MCF 10A (cell line): Measurements from ENCODE around the gene NPFF. TPM values are rescaled to one million over a fixed set of nuclear protein-coding genes. Genes with fewer than 3 reads are reported as not detected.

Experiments
- BruUV-seq: library from RNA; stranded (reverse); fragments of 400-500 nt; replicated peaks from 2 replicates; lab custom pipeline; 2021; lab: Mats Ljungman, UMichigan
- CTCF ChIA-PET: fragments of 300-600 bp; sonication (Branson Sonifier 250); formaldehyde crosslinking; extraction: SDS; loops from one replicate; lab custom pipeline; 2021; ENCODE audit warnings: antibody characterized with exemption, inconsistent platforms; lab: Yijun Ruan, JAX
- POLR2A ChIA-PET: fragments of 300-600, 350-650 bp; sonication (Branson Sonifier 250); formaldehyde crosslinking; extraction: SDS; loops from one replicate; lab custom pipeline; 2020; ENCODE audit warnings: antibody characterized with exemption, inconsistent platforms; lab: Yijun Ruan, JAX
- DNase-seq: peaks from one replicate; pipeline ENCODE4 v3.0.0-alpha.2; 2018; ENCODE audit not compliant: unreplicated experiment
- H3K27ac Mint-ChIP-seq: one replicate; pipeline ENCODE4 v1.8.0; 2022; ENCODE audit warnings: mild to moderate bottlenecking, low read depth, mixed read lengths; ENCODE audit not compliant: unreplicated experiment
- H3K27me3 Mint-ChIP-seq: one replicate; pipeline ENCODE4 v1.8.0; 2022; ENCODE audit warnings: mixed read lengths; ENCODE audit not compliant: insufficient read depth, unreplicated experiment
- H3K36me3 Mint-ChIP-seq: one replicate; pipeline ENCODE4 v1.8.0; 2022; ENCODE audit warnings: mild to moderate bottlenecking, moderate library complexity, mixed read lengths; ENCODE audit not compliant: insufficient read depth, unreplicated experiment
- H3K4me1 Mint-ChIP-seq: one replicate; pipeline ENCODE4 v1.8.0; 2022; ENCODE audit warnings: mixed read lengths; ENCODE audit not compliant: insufficient read depth, unreplicated experiment
- H3K4me3 Mint-ChIP-seq: one replicate; pipeline ENCODE4 v1.8.0; 2022; ENCODE audit warnings: mild to moderate bottlenecking, moderate library complexity, mixed read lengths; ENCODE audit not compliant: unreplicated experiment
- H3K9me3 Mint-ChIP-seq: one replicate; pipeline ENCODE4 v1.8.0; 2022; ENCODE audit warnings: mixed read lengths; ENCODE audit not compliant: unreplicated experiment
- intact Hi-C: fragments of 100-400 bp; cut with micrococcal nuclease; formaldehyde crosslinking; loops from 2 replicates; pipeline ENCODE4 v1.14.1; 2022
- total RNA-seq: library from RNA; stranded (reverse); gene quantifications from 2 replicates; pipeline ENCODE4 v1.2.3, GENCODE V29; 2022
- TF ChIP-seq, protein P1 (sequence below): fragments of 200-600 bp; IDR thresholded peaks from one replicate; pipeline ENCODE4 v1.8.0; 2022; ENCODE audit warnings: antibody characterized with exemption, mild to moderate bottlenecking; ENCODE audit not compliant: unreplicated experiment

Gene NPFF
- total RNA-seq, 1 experiment from 2014 or later, result not detected

DNA sequence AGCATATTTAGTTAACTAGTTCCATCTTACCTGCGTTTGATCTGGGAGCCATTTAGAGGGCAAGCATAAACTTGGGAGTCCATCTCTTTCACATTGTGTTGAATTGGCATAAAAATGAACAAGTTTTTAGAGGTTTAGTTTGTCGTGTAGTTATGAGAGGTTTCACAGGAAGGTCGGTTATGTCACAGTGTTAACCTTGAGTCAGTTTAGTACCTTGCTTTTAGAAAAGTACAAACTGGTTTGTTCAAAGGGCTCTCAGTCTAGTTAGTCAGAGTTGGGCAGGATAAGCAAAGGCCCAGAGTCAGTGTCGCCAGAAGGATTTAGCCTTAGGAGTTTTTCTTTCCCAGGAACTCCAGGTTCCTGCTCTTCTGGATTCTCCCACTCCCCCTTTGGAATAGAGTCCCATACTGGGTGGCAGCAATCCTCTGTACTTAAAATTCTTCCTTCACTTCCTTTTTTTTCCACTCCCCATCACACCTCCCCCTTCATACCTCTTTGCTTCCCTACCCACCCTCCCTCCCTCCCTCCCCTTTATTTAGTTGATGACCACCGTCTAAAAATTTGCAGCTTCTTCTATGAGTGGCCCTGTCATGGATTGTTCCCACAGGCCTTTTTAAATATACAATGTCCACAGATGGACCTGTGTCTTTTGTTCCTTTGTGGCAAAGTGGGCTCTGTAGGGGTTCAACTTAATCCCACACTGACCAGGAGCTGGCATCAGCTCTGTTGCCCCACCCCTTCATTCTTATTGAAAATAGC is 43.3 kb downstream of the NPFF start:
- no peak for DNase-seq
- ChIA-PET POLR2A (interaction anchor here (0.8 to 5.3 kb wide), 3 partner anchors 9 to 11 kb away, joined by 3 to 25 read pairs (median 4); no protein-coding TSS in a partner anchor), CTCF (interaction anchor here (0.6 to 1.1 kb wide), 4 partner anchors 11 to 1185 kb away, joined by 3 to 4 read pairs (median 3); no protein-coding TSS in a partner anchor)
- peaks cover 100% of the 10 kb centered on the region for H3K36me3 Mint-ChIP-seq
- TF ChIP-seq, protein P1, sequence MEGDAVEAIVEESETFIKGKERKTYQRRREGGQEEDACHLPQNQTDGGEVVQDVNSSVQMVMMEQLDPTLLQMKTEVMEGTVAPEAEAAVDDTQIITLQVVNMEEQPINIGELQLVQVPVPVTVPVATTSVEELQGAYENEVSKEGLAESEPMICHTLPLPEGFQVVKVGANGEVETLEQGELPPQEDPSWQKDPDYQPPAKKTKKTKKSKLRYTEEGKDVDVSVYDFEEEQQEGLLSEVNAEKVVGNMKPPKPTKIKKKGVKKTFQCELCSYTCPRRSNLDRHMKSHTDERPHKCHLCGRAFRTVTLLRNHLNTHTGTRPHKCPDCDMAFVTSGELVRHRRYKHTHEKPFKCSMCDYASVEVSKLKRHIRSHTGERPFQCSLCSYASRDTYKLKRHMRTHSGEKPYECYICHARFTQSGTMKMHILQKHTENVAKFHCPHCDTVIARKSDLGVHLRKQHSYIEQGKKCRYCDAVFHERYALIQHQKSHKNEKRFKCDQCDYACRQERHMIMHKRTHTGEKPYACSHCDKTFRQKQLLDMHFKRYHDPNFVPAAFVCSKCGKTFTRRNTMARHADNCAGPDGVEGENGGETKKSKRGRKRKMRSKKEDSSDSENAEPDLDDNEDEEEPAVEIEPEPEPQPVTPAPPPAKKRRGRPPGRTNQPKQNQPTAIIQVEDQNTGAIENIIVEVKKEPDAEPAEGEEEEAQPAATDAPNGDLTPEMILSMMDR, result no peak
- H3K27me3 Mint-ChIP-seq, result no peaks in the 10 kb centered on the region
- intact Hi-C loops, result no loop called here
- H3K4me3 Mint-ChIP-seq, result no peak overlapping the region
- no TSS peak for BruUV-seq
- H3K27ac Mint-ChIP-seq, result no peak overlapping the region
- peaks cover 40% of the 10 kb centered on the region for H3K4me1 Mint-ChIP-seq
- no peaks in the 10 kb centered on the region for H3K9me3 Mint-ChIP-seq

DNA sequence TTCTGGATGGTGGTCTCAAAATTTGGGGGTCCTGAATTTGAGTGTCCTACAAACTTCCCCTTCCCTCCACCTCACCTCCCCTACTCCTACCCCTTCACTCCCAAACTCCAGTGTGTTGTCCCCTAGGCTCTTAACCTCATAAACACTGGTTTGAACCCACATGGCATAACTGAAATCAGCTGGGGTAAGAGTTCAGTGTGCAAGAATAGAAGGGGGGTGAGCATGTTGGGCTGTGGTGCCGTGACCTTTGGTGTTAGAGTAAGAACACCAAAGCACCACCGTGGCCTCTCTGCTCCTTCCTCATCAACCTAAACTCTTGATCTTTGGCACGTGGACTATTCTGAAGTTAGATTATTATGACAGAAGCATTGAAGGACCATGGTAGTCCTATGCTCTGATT is 44.3 kb downstream of the NPFF start:
- intact Hi-C loops, result no loop called here
- Mint-ChIP-seq H3K9me3 (no peaks in the 10 kb centered on the region), H3K27ac (no peak overlapping the region), H3K27me3 (no peaks in the 10 kb centered on the region), H3K4me3 (no peak overlapping the region), H3K4me1 (peaks cover 40% of the 10 kb centered on the region), H3K36me3 (peaks cover 100% of the 10 kb centered on the region)
- TF ChIP-seq, protein P1, result no peak
- ChIA-PET CTCF (no interaction called here), POLR2A (interaction anchor here (0.6 to 5.3 kb wide), 4 partner anchors 9 to 115 kb away, joined by 3 to 25 read pairs (median 4); no protein-coding TSS in a partner anchor)
- no peak for DNase-seq
- BruUV-seq, result no TSS peak

DNA sequence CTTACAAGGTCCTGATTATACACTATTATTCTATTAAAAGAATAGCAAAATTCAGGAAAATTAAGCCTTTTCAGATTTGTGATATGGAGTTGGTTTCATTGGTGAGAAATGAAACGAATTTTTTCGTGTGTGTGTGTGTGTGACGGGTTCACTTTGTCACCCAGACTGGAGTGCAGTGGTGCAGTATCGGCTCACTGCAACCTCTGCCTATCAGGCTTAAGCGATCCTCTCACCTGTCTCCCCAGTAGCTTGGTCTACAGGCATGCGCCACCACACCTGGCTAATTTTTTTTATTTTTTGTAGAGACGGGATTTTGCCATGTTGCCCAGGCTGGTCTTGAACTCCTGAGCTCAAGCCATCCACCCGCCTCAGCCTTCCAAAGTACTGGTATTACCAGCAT is 45.7 kb downstream of the NPFF start:
- ChIA-PET CTCF (interaction anchor here (1.2 kb wide), 1 partner anchor 8 kb away, joined by 5 read pairs; no protein-coding TSS in a partner anchor), POLR2A (interaction anchor here (1.1 to 5.3 kb wide), 2 partner anchors 13 to 32 kb away, joined by 4 to 25 read pairs; no protein-coding TSS in a partner anchor)
- Mint-ChIP-seq H3K27me3 (no peaks in the 10 kb centered on the region), H3K9me3 (no peaks in the 10 kb centered on the region), H3K36me3 (peaks cover 100% of the 10 kb centered on the region), H3K27ac (no peak overlapping the region), H3K4me3 (no peak overlapping the region), H3K4me1 (peaks cover 34% of the 10 kb centered on the region)
- DNase-seq, result no peak
- intact Hi-C loops, result no loop called here
- no TSS peak for BruUV-seq
- TF ChIP-seq, protein P1, result no peak

DNA sequence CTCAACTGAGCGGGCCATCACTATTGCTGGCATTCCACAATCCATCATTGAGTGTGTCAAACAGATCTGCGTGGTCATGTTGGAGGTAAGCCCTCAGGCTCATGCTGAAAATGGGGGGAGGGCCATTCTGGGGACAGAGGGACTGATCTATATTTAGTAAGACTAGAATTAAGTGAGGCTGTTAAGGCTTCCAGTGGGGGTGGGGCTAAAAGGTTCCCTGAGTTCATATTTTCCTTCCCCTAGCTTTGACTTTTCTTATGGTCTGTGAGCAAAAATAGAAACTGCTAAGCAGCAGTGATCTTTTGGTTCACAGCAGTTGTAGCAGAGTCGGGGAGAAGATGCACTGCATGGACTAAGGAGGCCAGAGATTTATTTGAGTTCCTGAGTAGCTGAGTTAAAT is 46.2 kb downstream of the NPFF start:
- CTCF ChIA-PET, result interaction anchor here (1.2 kb wide), 1 partner anchor 8 kb away, joined by 5 read pairs; no protein-coding TSS in a partner anchor

More for the DNA sequence above, 46.2 kb downstream of the NPFF start:
- POLR2A ChIA-PET, result interaction anchor here (1.1 to 5.3 kb wide), 2 partner anchors 14 to 33 kb away, joined by 4 to 25 read pairs; no protein-coding TSS in a partner anchor
- no peaks in the 10 kb centered on the region for H3K9me3 Mint-ChIP-seq
- intact Hi-C loops, result no loop called here
- H3K36me3 Mint-ChIP-seq, result peaks cover 100% of the 10 kb centered on the region
- no peak overlapping the region for H3K27ac Mint-ChIP-seq
- BruUV-seq, result no TSS peak
- H3K4me3 Mint-ChIP-seq, result no peak overlapping the region
- DNase-seq, result no peak
- TF ChIP-seq, protein P1, result no peak
- no peaks in the 10 kb centered on the region for H3K27me3 Mint-ChIP-seq
- H3K4me1 Mint-ChIP-seq, result peaks cover 30% of the 10 kb centered on the region
